GM18505 (cell line): ENCODE measurements around the gene PRR11.
A peak's percentile ranks its signal among the peaks of the same experiment; 100 is the strongest.
"Not testable (repeated sequence)": the region's sequence is repeated elsewhere in the genome, so short reads cannot be mapped to it uniquely, and the experiment has no call there.

Experiments
- ATAC-seq: cut with Tn5 transposase; IDR thresholded peaks from one replicate; pipeline ENCODE4 v1.9.1; 2021; ENCODE audit not compliant: unreplicated experiment
- POLR2A ChIP-seq: IDR thresholded peaks from 4 replicates; pipeline ENCODE4 v1.6.1; 2011; ENCODE audit warnings: borderline replicate concordance; ENCODE audit not compliant: insufficient read depth, insufficient read length; ENCODE audit errors: extremely low read depth

The PRR11 gene

GRCh38 chr17:59131131-59131530 lies 24.4 kb upstream of the PRR11 start:
- no peak for TF ChIP-seq POLR2A
- no peak for ATAC-seq

GRCh38 chr17:59138339-59138738 lies 17.2 kb upstream of the PRR11 start:
- ATAC-seq, result not testable (repeated sequence)

GRCh38 chr17:59139939-59140338 lies 15.6 kb upstream of the PRR11 start:
- TF ChIP-seq POLR2A, result no peak
- no peak for ATAC-seq

DNA sequence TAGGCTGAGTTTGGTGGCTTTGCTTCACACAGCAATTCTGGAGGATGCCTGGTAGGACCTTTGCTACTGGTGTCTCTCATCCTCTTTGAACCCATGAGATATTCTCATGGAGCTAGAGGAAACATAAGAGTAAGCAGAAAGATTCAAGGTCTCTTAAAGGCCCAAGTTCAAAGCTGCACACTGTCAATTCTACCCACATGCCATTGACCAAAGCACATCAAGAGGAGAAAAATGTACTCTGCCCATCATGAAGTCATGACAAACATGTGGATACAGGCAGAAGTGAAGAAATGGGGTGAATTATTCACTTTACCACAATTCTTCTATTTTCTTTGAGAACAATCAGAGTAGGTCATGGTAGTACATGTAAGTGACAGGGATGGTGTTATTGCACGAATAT lies 13.7 kb upstream of the PRR11 start:
- TF ChIP-seq POLR2A, result no peak
- ATAC-seq, result no peak

GRCh38 chr17:59145571-59146096 lies 9.9 kb upstream of the PRR11 start:
- TF ChIP-seq POLR2A, result no peak
- ATAC-seq, result no peak

GRCh38 chr17:59149051-59149450 lies 6.5 kb upstream of the PRR11 start:
- ATAC-seq, result no peak
- TF ChIP-seq POLR2A, result no peak

GRCh38 chr17:59149841-59150511 lies 5.6 kb upstream of the PRR11 start:
- no peak for TF ChIP-seq POLR2A
- no peak for ATAC-seq

- TF ChIP-seq POLR2A, result no peak
- ATAC-seq, result no peak
Observed at GRCh38 chr17:59151006-59151405, 4.5 kb upstream of the PRR11 start.

DNA sequence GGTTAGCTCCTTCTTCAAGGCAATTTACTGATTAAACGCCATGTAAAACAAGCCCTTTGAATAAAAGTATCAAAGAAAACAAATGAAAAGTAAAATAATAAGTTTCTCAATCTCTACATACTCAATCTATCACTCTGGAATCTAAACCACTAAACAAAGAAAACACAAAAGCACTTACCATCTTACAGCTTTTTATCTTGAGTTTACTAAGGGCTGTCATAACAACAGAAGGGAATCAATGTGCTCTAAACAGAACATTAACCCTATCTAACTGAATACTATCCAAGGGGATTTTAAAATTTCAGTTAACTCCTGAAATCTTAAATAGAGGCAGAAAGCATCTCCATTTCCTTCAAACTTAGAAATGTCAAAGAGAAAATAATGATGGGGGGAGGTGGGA lies 4.0 kb upstream of the PRR11 start:
- no peak for TF ChIP-seq POLR2A
- ATAC-seq, result no peak

DNA sequence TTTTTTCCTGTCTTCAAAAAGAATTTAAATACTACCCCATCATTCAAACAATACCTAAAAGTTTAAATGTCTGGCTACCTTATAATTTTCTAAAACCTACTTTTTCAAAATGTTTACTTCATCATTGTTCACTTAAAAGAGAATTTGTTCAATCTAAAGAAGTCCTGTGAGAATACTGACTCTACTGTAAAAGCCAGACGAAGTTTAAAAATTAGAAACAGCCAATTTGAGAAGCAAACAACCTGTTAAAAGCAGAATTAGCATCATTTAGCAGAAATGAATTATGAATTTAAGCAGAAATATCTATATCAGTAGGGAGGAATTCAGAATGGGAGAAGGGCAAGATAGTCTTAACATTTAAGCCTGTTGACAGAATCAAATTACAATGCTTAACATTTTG lies 2.6 kb upstream of the PRR11 start:
- no peak for TF ChIP-seq POLR2A
- ATAC-seq, result no peak

DNA sequence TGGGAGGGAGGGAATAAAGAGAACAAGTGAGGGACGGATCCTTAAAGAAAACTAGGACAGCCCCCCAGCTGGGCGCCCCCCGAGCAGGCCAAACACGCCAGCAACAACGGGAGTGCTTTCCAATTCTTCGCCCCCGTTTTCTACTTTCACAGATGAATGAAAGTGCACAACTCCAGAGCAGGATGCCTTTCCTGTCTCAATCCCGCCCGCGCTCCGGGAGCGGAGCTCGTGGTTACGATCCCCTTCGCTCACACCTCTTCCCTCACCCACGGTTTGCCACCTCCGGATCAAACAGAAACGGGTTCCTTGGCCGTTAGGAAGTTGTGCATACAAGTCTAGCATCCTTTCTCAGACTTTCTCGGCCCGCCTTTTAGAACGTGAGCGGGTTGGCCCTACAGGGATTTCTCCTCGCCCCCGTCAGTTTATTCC lies 1.2 kb upstream of the PRR11 start:
- TF ChIP-seq POLR2A, result no peak
- no peak for ATAC-seq

DNA sequence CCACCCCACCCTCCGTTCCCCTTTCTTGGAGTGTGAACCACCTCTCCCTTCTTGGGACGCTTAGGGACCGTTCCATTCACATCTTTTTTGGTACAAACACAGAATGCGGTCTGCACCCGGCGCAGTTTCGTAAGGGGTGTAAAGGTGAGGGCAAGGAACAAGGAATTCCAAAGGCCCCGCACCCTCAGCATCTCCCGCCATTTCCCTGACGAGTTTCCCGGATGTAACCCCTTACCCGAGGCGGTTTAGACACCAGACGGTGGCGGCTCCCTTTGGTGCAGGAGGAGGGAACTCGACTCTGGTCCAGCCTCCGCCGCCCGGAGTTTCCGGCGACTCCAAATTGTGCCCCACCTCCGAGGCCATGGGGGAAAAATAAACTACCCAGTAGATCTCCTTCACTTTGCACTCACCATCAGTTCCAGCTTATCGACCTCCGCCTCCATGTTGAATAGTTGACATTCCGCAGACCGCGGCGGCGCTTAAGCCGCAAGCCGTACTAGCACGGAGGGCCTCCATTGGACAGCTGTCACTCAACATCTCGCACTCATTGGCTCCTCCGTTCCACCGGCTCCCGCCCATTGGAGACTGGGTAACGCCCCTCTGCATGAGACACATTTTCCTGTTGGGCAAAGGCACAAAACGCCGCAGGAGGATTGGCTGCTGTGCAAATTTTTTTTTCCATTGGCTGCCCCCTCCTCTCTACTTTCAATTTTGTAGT lies 666 bp upstream of the PRR11 start, which contains the start of gene SKA2:
Gene SKA2 (minus strand): TSS at position 466 of the 718 bp plus-strand sequence. CDS start 23 bp downstream, at position 443.
- TF ChIP-seq POLR2A, result peak; percentile 70
- ATAC-seq, result peak; percentile 83

DNA sequence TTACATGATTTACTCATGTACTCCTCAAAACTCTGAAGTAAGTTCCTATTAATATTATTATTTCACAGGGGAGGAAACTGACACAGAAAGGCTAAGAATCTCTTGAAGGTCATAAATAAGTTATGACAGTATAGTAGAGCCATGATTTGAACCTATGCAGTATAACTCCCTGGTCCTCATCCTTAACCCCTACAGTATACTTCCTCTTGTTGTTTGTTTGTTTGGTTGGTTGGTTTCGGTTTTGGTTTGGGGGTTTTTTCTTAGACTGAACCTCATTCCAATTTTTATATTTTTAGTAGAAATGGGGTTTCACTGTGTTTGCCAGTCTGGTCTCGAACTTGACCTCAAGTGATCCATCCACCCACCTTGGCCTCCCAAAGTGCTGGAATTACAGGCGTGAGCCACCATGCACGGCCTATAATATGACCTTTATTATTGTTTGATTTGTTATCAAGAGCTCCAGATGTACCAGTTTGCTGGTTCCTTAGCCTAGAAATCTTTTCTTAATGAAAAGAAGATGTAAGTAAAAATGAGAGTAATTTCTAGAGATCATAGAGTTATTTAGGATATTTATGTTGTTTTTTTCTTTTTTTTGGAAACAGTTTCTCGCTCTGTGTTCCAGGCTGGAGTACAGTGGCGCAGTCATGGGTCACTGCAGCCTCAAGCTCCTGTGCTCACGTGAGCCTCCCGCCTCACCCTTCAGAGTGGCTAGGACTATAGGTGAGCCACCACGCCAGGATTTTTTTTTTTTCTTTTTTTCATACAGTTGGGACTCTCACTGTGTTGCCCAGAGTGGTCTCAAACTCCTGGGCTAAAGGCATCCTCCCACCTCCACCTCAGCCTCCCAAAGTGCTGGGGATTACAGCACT lies 4.8 kb downstream of the PRR11 start:
- no peak for ATAC-seq
- no peak for TF ChIP-seq POLR2A
